DOHH2 (cell line): ENCODE measurements around the gene CDH4.

Experiments used
- H3F3A ChIP-seq: fragments of 200-600 bp; sonication (generic), shearing (Covaris generic); 2 replicates; pipeline ENCODE4 v1.6.0; 2016; ENCODE audit warnings: antibody characterized with exemption, mild to moderate bottlenecking; ENCODE audit not compliant: control insufficient read depth, insufficient read depth
- H3K27ac ChIP-seq: fragments of 200-600 bp; sonication (generic); 2 replicates; pipeline ENCODE4 v1.5.1; 2014; ENCODE audit warnings: low read depth, mild to moderate bottlenecking, low read length, moderate library complexity
- H3K27me3 ChIP-seq: fragments of 200-600 bp; sonication (generic); 2 replicates; pipeline ENCODE4 v1.6.1; 2014; ENCODE audit warnings: mild to moderate bottlenecking, low read length, mixed read lengths; ENCODE audit not compliant: control insufficient read depth
- H3K36me3 ChIP-seq: fragments of 200-600 bp; sonication (generic); 2 replicates; pipeline ENCODE4 v1.6.1; 2014; ENCODE audit warnings: mild to moderate bottlenecking, low read length, moderate library complexity, mixed read lengths; ENCODE audit not compliant: control insufficient read depth
- H3K4me1 ChIP-seq: fragments of 200-600 bp; sonication (generic); 2 replicates; pipeline ENCODE4 v1.6.1; 2014; ENCODE audit warnings: mild to moderate bottlenecking, low read length, mixed read lengths; ENCODE audit not compliant: control insufficient read depth
- H3K4me2 ChIP-seq: fragments of 200-600 bp; sonication (generic); 2 replicates; pipeline ENCODE4 v1.6.0; 2014; ENCODE audit warnings: mild to moderate bottlenecking, low read length, moderate library complexity
- H3K4me3 ChIP-seq: fragments of 200-600 bp; sonication (generic); 2 replicates; pipeline ENCODE4 v1.5.1; 2014; ENCODE audit warnings: mild to moderate bottlenecking, low read length, mixed read lengths
- H3K79me2 ChIP-seq: fragments of 200-600 bp; sonication (generic); 2 replicates; pipeline ENCODE4 v1.6.1; 2014; ENCODE audit warnings: mild to moderate bottlenecking, low read length, mixed read lengths; ENCODE audit not compliant: control insufficient read depth
- H3K9me2 ChIP-seq: fragments of 200-600 bp; sonication (generic); replicated peaks from 2 replicates; pipeline ENCODE4 v1.6.1; 2014; ENCODE audit warnings: mild to moderate bottlenecking, low read length, mixed read lengths; ENCODE audit not compliant: control insufficient read depth
- H3K9me3 ChIP-seq: fragments of 200-600 bp; sonication (generic); 2 replicates; pipeline ENCODE4 v1.6.1; 2014; ENCODE audit warnings: antibody characterized with exemption, low read length, mixed read lengths; ENCODE audit not compliant: control insufficient read depth, insufficient read depth
- H4K20me1 ChIP-seq: fragments of 200-600 bp; sonication (generic); 2 replicates; pipeline ENCODE4 v1.6.0; 2014; ENCODE audit warnings: low read depth, mild to moderate bottlenecking, antibody characterized with exemption, low read length, moderate library complexity; ENCODE audit not compliant: control insufficient read depth, insufficient read depth
- CTCF ChIP-seq: fragments of 200-600 bp; sonication (generic); IDR thresholded peaks from one replicate; pipeline ENCODE4 v1.5.1; 2014; ENCODE audit warnings: antibody characterized with exemption, mild to moderate bottlenecking, low read depth, low read length; ENCODE audit not compliant: poor library complexity, severe bottlenecking
- EZH2phosphoT487 ChIP-seq: fragments of 200-600 bp; sonication (generic); IDR thresholded peaks from 2 replicates; pipeline ENCODE4 v1.6.1; 2017; ENCODE audit warnings: borderline replicate concordance, mild to moderate bottlenecking, antibody characterized with exemption, low read length, moderate library complexity, mixed read lengths

Gene CDH4

GRCh38 chr20:61517419-61517818 lies 265.4 kb downstream of the CDH4 start:
- TF ChIP-seq CTCF (no peak), EZH2phosphoT487 (no peak)
- H3K4me1 ChIP-seq = no peaks in the 10 kb centered on the region
- no peak overlapping the region for H3K4me3 ChIP-seq
- no peaks in the 10 kb centered on the region for H4K20me1 ChIP-seq
- H3K27me3 ChIP-seq = no peaks in the 10 kb centered on the region
- H3K27ac ChIP-seq = no peak overlapping the region
- H3K9me3 ChIP-seq = no peaks in the 10 kb centered on the region
- no peaks in the 10 kb centered on the region for H3K79me2 ChIP-seq
- H3K9me2 ChIP-seq = no peaks in the 10 kb centered on the region
- H3K36me3 ChIP-seq = no peaks in the 10 kb centered on the region
- H3K4me2 ChIP-seq = no peak overlapping the region
- no peaks in the 10 kb centered on the region for H3F3A ChIP-seq

GRCh38 chr20:61518424-61518951 lies 266.4 kb downstream of the CDH4 start:
- Histone ChIP-seq H3K79me2 (no peaks in the 10 kb centered on the region), H3K27me3 (no peaks in the 10 kb centered on the region)

GRCh38 chr20:61519488-61519887 lies 267.4 kb downstream of the CDH4 start:
- no peaks in the 10 kb centered on the region for H3F3A ChIP-seq
- no peaks in the 10 kb centered on the region for H3K27me3 ChIP-seq
- H3K9me3 ChIP-seq = no peaks in the 10 kb centered on the region
- no peak overlapping the region for H3K4me3 ChIP-seq
- no peak overlapping the region for H3K27ac ChIP-seq
- H4K20me1 ChIP-seq = no peaks in the 10 kb centered on the region
- H3K79me2 ChIP-seq = no peaks in the 10 kb centered on the region
- H3K4me2 ChIP-seq = no peak overlapping the region
- no peaks in the 10 kb centered on the region for H3K36me3 ChIP-seq
- no peaks in the 10 kb centered on the region for H3K9me2 ChIP-seq
- no peaks in the 10 kb centered on the region for H3K4me1 ChIP-seq
- TF ChIP-seq CTCF = no peak
- TF ChIP-seq EZH2phosphoT487 = no peak

More at GRCh38 chr20:61518424-61518951, 266.4 kb downstream of the CDH4 start:
- TF ChIP-seq CTCF (no peak), EZH2phosphoT487 (no peak)
- Histone ChIP-seq H3K27ac (no peak overlapping the region), H3K4me1 (no peaks in the 10 kb centered on the region), H4K20me1 (no peaks in the 10 kb centered on the region), H3K36me3 (no peaks in the 10 kb centered on the region), H3K4me3 (no peak overlapping the region), H3K4me2 (no peak overlapping the region), H3K9me3 (no peaks in the 10 kb centered on the region), H3K9me2 (no peaks in the 10 kb centered on the region), H3F3A (no peaks in the 10 kb centered on the region)
